Measurements from ENCODE around the gene SSBP3. TPM values are rescaled to one million over a fixed set of nuclear protein-coding genes. Genes with fewer than 3 reads are reported as not detected.

The SSBP3 gene
- total RNA-seq, 1 donor from 2014 or later = 84.1 TPM

DNA sequence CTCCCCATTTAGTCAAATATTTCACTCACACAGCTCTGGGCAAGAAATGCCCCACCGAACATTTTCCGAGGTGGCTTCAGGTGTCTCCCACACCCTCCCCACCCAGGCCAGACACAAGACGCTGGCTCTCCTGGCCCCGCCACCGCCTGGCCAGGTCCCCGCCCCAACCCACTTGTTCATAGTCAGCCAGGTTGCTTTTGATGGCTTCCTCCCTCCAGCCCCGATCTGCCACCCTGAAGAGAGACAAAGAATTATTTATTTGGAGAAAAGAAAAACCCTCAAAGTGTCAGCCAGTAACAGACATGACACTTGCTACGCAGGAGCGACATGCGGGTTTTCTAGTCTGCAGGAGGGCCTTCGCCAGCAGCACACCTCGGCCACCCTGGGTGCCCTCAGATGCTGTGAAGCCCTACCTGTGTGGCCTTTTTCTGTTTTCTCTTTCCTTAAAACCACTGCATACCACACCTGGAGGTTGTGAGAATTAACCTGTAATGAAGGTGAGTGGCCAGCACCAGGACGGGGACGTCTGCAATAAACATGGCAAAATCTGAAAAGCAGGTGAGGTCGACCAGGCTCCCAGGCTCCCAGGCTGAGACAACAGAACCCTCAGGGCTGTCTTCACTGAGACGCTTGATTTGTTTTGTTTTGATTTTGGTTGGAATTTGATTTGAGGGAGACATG, 27.2 kb downstream of the SSBP3 start:
- Mint-ChIP-seq H3K4me3 (no peak overlapping the region), H3K9me3 (no peaks in the 10 kb centered on the region), H3K27me3 (no peaks in the 10 kb centered on the region), H3K36me3 (ENCODE audit: low read depth) (peaks cover 30% of the 10 kb centered on the region), H3K4me1 (peaks cover 53% of the 10 kb centered on the region), H3K27ac (peak overlapping the region; percentile 60)
- DNase-seq = no peak
- intact Hi-C loops (cut with micrococcal nuclease) = no loop called here

DNA sequence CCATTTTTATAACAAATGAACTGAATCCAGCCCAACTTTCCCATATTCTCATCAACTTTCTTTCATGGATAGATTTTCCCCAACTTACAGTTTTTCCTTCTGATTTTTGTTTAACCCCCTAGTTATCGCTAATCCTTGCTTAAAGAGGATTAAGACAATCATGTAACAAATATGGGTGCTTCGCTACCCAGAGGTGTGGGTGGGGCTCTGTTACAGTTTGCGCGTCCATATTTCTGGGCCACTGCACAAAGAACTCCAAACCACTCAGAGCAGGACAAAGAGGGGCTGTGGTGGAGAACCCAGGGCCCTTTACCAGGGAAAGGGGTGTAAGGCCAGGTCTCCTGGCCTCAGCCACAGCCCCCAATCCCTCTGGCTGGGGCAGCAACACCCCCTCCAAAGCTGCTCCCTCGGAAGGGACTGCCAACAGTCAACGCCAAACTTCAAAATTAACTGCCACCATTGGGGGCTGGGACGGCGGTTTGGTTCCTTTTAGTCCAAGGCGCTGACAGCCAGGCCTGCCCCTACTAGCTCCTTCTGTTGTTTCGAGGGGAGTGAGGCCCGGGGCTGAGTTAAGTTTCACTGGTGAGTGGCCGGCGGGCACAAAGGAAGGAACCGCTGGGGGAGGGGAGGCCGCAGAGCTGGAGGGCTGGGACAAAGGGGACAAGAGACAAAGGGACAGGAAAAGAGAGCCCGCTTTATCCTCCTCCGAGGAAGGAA, 27.9 kb downstream of the SSBP3 start:
- no peaks in the 10 kb centered on the region for H3K9me3 Mint-ChIP-seq
- no peaks in the 10 kb centered on the region for H3K27me3 Mint-ChIP-seq
- H3K27ac Mint-ChIP-seq = peak overlapping the region; percentile 60
- peaks cover 54% of the 10 kb centered on the region for H3K4me1 Mint-ChIP-seq
- no peak for DNase-seq
- H3K36me3 Mint-ChIP-seq (ENCODE audit: low read depth) = peaks cover 26% of the 10 kb centered on the region
- intact Hi-C loops (cut with micrococcal nuclease) = no loop called here
- H3K4me3 Mint-ChIP-seq = no peak overlapping the region

DNA sequence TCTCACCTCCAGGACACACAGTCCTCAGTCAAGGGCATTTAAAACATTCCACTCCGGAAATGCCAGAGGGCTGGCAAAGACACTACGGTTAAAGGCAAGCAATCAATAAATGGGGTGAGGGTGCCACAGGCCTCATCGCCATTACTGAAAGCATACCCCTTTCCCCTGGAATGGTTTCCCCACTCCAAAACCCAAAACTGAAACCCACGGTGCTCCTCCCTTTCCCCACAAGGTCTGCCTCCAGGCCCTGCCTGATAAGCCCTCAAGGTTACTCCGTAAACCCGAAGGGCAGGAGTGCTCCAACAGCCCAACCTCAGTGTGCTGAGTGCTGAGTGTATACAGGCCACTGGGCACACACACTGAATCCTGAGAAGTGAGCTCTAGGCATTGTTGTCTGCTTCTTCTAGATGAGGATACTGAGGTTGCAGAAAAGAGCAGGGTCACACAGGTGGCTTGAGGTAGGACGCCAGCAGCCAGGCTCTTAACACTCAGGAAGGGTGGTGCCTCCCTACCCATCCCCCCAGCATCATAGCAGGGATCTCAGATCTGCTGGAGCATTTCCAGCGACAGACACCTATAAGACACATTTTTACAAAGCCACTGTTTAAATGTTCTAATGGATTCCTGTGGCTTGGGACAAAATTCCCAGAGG, 29.0 kb downstream of the SSBP3 start:
- Mint-ChIP-seq H3K4me3 (no peak overlapping the region), H3K36me3 (ENCODE audit: low read depth) (peaks cover 26% of the 10 kb centered on the region), H3K9me3 (no peaks in the 10 kb centered on the region), H3K27me3 (no peaks in the 10 kb centered on the region), H3K4me1 (peaks cover 64% of the 10 kb centered on the region), H3K27ac (peak overlapping the region; percentile 63)
- DNase-seq = no peak
- intact Hi-C loops (cut with micrococcal nuclease) = loop anchor here (2.0 kb wide), 1 partner anchor 20 kb away; no protein-coding TSS in a partner anchor

DNA sequence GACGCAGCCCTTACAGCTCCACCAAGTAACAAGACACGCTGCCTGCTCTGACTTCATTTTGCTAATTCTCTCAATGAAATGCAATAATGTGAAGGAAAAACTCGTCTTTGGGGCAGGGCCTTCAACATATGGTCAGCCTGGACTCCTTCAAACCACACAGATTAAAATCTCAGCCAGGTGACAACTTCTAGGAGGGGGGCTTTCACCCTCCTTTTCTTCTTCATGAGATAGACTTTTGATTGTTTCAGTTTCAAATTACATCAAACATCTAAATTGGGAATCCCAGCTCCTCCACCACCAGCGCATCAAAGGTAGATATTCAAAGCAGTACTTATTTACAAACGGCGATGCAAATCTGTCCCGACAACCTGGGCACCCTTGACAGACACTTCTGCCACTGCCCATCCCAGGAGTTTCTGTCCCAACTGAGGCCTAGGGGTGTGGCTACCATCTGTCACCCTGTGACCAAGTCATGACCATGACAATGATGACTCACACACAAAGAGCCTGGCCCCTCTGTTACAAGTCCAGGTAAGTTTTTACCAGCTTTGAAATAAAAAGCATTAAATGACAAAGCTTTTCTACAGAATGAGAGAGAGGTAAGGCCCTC, 29.7 kb downstream of the SSBP3 start:
- Mint-ChIP-seq H3K27ac (peak overlapping the region; percentile 63), H3K9me3 (no peaks in the 10 kb centered on the region), H3K36me3 (ENCODE audit: low read depth) (peaks cover 25% of the 10 kb centered on the region), H3K27me3 (no peaks in the 10 kb centered on the region), H3K4me1 (peaks cover 70% of the 10 kb centered on the region), H3K4me3 (no peak overlapping the region)
- intact Hi-C loops (cut with micrococcal nuclease) = loop anchor here (1.0 to 2.0 kb wide), 2 partner anchors 20 to 23 kb away; no protein-coding TSS in a partner anchor
- DNase-seq = peak; percentile 76

DNA sequence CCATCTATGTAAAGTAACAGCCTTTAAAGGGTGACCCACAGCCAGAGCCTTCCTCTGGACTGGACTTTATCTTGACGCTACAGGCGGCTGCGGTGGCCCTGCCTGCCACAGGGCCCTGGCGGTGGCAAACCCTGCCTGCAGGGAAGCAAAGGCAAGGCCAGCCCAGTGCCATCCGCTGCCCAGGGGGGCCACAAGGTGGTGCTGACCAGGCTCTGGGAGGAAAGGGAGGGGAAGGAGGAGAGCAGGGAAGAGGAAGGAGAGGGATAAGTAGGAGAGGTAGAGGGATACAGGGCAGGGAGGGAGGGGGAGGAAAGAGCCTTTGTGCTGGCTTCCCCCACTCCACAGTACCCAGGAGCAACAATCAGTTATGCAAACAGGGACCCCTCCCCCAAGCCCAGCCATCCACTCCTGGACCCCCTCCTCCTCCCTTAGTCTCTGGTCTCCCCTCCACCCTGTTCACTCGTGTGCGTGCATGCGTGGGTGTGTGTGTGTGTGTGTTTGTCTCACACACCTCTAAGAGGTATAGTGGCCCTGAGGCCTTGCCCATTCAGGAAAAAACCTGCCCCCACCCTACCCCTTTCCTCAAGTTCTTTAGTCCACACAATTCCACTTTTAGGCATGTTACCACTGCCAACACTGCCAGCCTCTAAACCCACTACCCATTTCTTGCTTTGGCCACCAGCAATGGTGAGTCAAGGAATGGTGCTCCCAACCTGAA, 30.3 kb downstream of the SSBP3 start:
- Mint-ChIP-seq H3K27me3 (no peaks in the 10 kb centered on the region), H3K4me1 (peaks cover 70% of the 10 kb centered on the region), H3K4me3 (no peak overlapping the region), H3K27ac (peak overlapping the region; percentile 63), H3K36me3 (ENCODE audit: low read depth) (peaks cover 25% of the 10 kb centered on the region), H3K9me3 (no peaks in the 10 kb centered on the region)
- intact Hi-C loops (cut with micrococcal nuclease) = loop anchor here (1.0 to 2.0 kb wide), 2 partner anchors 19 to 23 kb away; no protein-coding TSS in a partner anchor
- DNase-seq = no peak

DNA sequence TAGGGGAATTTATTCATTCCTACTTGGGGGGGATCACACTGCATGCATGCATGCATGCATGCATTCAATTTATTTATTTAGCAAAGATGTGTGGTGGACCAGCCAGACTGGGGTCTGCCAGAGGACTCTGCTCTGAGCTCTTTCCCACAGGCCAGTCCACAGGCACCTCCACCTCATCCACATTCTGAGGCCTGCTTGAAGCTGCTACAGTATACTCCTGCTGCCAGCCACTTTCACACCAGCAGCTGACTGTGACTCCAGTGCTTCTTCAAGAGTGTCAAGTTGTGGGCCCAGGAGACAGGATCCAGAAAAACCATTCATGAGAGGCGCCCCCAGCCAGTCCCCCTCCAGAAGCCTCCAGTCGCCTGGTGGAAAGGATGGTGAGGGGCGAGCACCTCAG, 30.9 kb downstream of the SSBP3 start:
- no peaks in the 10 kb centered on the region for H3K9me3 Mint-ChIP-seq
- intact Hi-C loops (cut with micrococcal nuclease) = no loop called here
- H3K4me1 Mint-ChIP-seq = peaks cover 67% of the 10 kb centered on the region
- peaks cover 24% of the 10 kb centered on the region for H3K36me3 Mint-ChIP-seq (ENCODE audit: low read depth)
- H3K27ac Mint-ChIP-seq = no peak overlapping the region
- H3K4me3 Mint-ChIP-seq = no peak overlapping the region
- DNase-seq = no peak
- H3K27me3 Mint-ChIP-seq = no peaks in the 10 kb centered on the region

DNA sequence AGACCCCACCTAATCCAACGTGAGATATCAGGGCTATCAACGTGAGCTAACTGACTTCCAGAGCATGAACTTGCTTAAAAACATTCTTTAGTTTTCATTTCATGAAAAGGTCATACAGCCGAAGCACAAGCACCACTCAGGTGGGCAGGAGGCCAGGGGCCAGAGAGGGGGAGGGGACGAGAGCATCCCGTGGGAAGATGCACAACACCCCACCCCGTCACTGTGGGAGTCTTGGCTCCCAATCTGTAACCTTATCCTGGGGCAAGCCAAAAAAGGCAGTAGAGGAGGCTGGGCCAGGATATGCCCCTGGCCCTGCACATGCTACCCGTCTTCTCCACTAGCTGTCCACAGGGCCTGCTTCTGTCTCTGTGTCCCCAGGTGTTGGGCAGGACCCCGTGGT, 31.4 kb downstream of the SSBP3 start:
- intact Hi-C loops (cut with micrococcal nuclease) = no loop called here
- peaks cover 64% of the 10 kb centered on the region for H3K4me1 Mint-ChIP-seq
- H3K27me3 Mint-ChIP-seq = no peaks in the 10 kb centered on the region
- no peak overlapping the region for H3K4me3 Mint-ChIP-seq
- no peak overlapping the region for H3K27ac Mint-ChIP-seq
- H3K9me3 Mint-ChIP-seq = no peaks in the 10 kb centered on the region
- peaks cover 25% of the 10 kb centered on the region for H3K36me3 Mint-ChIP-seq (ENCODE audit: low read depth)
- DNase-seq = no peak

DNA sequence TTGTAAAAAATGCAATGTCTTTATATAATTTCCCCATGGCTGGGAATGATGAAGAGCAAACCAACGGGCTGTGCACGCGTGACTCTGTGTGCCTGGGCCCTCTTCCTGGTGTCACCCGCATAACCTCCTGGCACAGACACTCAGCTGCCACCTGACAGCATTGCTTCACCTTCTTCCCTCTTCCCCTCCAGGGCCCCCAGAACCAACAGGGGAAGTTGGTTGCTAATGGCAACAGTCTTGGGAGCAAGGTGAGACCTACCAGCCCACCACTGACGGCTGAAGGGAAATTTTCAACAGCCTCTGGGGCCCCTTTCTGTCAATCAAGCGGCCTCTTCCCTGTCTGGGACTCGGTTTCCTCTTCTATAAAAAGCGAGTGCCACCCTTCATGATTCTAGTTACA, 33.2 kb downstream of the SSBP3 start:
- no peak for DNase-seq
- Mint-ChIP-seq H3K4me3 (no peak overlapping the region), H3K36me3 (ENCODE audit: low read depth) (peaks cover 20% of the 10 kb centered on the region), H3K9me3 (no peaks in the 10 kb centered on the region), H3K27me3 (no peaks in the 10 kb centered on the region), H3K27ac (no peak overlapping the region), H3K4me1 (peaks cover 57% of the 10 kb centered on the region)
- intact Hi-C loops (cut with micrococcal nuclease) = no loop called here

DNA sequence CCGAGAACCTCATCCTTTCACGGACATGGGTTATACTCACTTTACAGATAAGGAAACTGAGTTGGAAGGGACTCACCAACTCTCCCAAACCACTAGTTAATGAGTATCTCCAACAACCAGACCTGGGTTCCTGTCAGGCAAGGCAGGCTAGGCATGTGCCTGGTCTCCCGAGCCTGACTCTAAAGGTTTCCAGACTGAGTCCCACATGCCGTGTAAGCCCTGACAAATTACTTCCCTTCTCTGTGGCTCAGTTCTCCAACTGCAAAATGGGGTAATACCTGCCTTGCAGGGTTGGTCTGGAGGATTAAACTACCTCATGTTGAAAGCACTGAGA, 34.3 kb downstream of the SSBP3 start:
- Mint-ChIP-seq H3K9me3 (no peaks in the 10 kb centered on the region), H3K4me3 (no peak overlapping the region), H3K27ac (no peak overlapping the region), H3K27me3 (no peaks in the 10 kb centered on the region), H3K36me3 (ENCODE audit: low read depth) (peaks cover 22% of the 10 kb centered on the region), H3K4me1 (peaks cover 48% of the 10 kb centered on the region)
- intact Hi-C loops (cut with micrococcal nuclease) = no loop called here
- no peak for DNase-seq

DNA sequence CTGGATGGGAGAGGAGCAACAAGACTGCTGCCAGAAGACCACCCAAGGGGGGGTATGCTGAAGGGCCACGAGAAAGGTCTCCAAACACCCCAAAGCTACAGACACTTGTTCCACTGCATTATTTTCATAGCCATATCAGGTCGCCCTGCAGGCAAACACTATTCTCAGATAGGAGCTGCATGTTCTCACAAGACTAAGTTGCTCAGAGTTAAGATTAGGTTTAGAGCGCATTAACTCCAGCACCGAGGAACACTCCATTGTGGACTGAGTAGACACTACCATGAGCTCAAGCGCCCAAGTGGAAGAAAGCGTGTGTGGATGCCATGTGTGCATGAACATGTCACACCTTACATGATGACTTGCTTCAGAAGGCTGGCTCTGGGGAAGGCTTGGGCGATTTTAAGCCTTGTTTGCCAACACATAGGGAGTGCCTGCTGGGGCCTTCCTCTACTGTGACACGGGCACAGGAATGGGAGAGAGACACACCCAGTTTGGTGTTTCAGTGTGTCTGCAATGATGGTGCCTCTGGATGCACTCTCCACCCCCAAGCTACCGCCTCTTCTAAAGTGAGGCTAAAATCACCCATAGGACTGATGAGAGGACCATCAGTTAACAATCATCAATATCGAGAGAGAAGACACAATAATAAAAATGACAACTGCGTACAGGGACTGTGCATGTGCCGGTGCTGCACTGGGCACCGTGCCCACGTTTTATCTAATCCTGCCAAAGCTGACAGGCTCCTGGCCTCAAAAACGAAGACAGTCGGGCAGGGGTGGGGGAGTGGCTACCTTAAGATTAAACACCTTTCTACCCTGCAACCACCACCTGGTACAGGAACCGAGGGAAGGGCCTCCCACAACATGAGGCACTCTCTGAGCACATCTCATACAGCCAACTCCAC, 34.9 kb downstream of the SSBP3 start:
- Mint-ChIP-seq H3K27me3 (no peaks in the 10 kb centered on the region), H3K4me3 (no peak overlapping the region), H3K27ac (peak overlapping the region; percentile 38), H3K9me3 (no peaks in the 10 kb centered on the region), H3K36me3 (ENCODE audit: low read depth) (peaks cover 20% of the 10 kb centered on the region), H3K4me1 (peaks cover 41% of the 10 kb centered on the region)
- intact Hi-C loops (cut with micrococcal nuclease) = no loop called here
- no peak for DNase-seq

DNA sequence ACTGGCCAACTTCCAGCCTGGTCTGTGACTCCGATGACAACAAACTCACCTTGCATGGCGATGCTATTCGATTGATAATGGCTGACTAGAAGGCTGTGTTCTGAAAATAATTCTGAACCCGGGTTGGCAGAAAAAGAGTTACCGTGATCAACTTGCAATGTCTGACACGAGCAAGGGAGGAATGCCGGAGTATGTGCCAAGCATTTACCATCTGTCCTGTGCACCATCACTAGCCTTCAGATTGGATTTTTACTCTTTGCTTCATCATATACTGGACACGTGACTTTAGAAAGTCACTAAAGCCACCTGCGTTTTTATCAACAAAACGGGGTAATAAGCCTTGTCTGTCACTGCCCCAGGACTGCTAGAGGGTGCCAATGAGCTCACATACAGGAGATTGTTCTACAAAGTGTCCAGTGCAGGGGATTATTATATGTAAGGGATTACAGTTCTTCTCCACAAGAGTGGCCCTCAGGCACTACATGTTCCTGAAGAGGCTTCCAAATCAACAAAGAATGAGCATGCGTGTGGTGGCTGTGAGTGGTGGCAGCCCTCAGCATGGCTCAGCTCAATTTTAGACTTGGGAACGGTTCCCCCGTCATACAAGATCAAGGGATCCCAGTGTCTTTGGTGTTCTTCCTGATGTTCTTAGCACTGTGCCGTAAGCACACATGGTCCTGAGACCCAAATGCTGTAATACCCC, 35.8 kb downstream of the SSBP3 start:
- Mint-ChIP-seq H3K4me1 (peaks cover 42% of the 10 kb centered on the region), H3K9me3 (no peaks in the 10 kb centered on the region), H3K27me3 (no peaks in the 10 kb centered on the region), H3K27ac (peak overlapping the region; percentile 1), H3K4me3 (no peak overlapping the region), H3K36me3 (ENCODE audit: low read depth) (peaks cover 24% of the 10 kb centered on the region)
- intact Hi-C loops (cut with micrococcal nuclease) = no loop called here
- no peak for DNase-seq

DNA sequence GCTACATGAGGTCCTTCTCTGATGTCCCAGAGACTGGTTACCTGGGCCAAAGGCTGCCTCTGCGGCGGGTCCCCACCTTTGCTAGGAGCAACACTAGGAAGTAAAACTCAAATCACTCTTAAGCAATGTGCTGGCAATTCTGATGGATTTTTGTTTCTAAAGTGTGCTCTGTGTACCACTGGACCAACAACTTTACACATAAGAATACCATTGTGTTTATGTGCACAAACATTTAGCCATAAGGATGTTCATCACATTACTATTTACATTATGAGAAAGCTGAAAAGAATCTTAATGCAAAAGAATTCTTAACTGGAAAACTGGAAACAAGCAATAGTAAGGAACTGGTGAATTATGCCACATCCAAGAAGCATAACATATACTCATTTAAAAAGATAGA, 38.6 kb downstream of the SSBP3 start:
- Mint-ChIP-seq H3K36me3 (ENCODE audit: low read depth) (peaks cover 28% of the 10 kb centered on the region), H3K9me3 (no peaks in the 10 kb centered on the region), H3K27ac (no peak overlapping the region), H3K27me3 (no peaks in the 10 kb centered on the region), H3K4me1 (peaks cover 45% of the 10 kb centered on the region), H3K4me3 (no peak overlapping the region)
- no peak for DNase-seq
- intact Hi-C loops (cut with micrococcal nuclease) = no loop called here
